ENCODE results near the gene STK16.
"Not testable (repeated sequence)": the region's sequence is repeated elsewhere in the genome, so short reads cannot be mapped to it uniquely, and the experiment has no call there.

The STK16 gene

DNA sequence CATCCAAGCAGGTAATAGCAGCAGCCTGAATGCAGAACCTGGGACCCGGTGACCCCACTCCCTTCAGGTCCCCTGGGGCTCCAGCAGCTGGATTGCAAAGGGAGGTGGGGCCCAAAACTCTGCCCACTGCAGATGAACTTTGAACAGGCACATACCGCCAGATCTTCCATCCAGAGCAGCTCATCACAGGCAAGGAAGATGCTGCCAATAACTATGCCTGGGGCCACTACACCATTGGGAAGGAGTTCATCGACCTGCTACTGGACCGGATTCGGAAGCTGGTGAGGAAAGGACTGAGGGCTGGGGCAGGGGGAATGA lies 24.7 kb downstream of the STK16 start:
- no peak for DNase-seq (ENCODE audit: low spot score)

DNA sequence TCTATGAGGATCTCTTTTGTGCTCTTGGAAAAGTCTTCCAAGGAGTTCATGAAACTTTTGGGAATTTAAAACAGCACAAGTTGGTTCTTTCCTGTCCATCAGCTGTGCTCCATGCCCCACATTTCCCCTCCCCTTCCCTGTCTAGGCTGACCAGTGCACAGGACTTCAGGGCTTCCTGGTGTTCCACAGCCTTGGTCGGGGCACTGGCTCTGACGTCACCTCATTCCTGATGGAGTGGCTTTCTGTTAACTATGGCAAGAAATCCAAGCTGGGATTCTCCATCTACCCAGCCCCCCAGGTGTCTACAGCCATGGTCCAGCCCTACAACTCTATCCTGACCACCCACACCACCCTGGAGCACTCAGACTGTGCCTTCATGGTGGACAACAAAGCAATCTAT lies 25.7 kb downstream of the STK16 start:
- DNase-seq (ENCODE audit: low spot score) = no peak

GRCh38 chr2:219272356-219272755 lies 27.1 kb downstream of the STK16 start:
- no peak for DNase-seq (ENCODE audit: low spot score)

DNA sequence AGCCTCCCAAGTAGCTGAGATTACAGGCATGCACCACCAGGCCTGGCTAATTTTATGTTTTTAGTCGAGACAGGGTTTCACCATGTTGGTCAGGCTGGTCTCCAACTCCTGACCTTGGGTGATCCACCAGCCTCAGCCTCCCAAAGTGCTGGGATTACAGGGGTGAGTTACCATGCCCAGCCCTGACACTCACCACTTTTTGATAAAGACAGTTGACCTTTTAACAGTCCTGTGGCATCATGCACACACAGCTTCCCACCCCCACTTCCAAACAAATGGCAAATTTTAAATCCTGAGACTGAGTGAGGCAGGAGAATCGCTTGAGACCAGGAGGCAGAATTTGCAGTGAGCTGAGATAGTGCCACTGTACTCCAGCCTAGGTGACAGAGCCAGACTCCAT lies 27.7 kb downstream of the STK16 start:
- peak; percentile 31 for DNase-seq (ENCODE audit: low spot score)

- peak; percentile 81 for DNase-seq (ENCODE audit: low spot score)
Measured at GRCh38 chr2:219273937-219274336, 28.7 kb downstream of the STK16 start.

GRCh38 chr2:219274361-219274921 lies 29.2 kb downstream of the STK16 start:
- DNase-seq (ENCODE audit: low spot score) = peak; percentile 77

DNA sequence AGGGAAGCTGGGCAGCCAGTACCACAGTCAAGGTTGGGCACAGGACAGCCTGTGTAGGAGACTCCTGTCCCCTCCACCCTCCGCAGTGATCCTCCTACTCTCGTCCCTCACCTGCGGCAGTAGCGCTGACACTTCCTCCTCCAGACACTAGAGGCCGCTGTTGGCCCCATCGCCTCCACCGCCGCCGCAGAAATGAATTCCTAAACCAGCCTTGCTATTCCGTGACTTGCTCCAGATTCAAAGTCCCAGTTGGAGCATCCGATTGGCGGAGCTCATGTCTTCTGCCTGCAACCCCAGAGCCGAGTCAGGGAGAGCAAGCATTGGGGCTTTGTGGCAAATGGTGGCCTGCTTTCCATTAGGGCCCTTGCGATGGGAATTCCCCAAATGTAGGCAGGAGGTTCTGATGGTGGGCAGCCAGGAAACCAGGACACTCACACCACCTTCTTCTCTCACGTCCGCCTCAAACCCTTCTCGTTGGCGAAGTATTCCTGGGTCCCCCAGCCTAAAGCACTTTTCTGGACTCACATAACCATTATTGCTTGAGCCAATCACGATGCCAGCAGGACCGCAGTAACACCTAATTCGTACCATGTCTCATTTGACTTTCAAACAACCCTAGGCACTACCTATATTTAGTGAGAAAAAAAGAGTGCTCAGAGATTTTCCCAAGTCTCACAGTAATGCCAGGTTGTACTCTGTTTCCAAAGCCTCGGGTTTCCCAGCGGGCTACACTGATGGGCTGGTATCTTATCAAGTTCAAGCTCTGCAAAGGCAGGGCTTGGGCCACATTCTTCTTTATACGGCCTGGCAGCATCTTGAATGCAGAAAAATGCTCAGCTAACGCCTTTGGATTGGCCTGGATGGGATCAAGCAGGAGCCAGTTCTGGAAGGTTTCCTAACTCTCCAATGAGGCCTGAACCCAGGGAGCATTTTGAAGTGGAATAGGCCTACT lies 32.7 kb downstream of the STK16 start:
- DNase-seq (ENCODE audit: low spot score) = peak; percentile 84

DNA sequence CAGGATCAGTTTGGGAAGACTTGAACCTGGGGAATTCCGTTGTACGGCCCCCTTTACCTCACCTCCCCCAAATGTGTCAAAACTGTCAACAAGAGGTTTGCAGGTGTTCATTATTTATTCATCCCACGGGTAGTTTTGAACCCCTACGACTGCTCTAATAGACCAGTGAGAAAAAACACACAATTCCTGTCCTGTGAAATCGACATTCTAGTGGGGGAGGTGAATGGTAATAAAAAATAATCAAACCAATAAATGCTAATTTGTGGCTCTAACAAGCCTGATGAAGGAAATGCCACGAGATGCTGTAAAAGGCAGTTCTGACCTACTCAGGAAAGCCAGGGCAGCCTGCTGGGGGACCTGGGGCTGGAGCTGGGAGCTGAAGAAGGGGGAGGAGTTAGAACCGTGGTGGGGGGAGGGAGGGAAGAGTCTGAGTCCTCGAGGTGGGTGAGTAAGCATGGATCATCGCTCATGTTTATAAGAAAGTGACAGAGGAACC lies 33.4 kb downstream of the STK16 start:
- no peak for DNase-seq (ENCODE audit: low spot score)

GRCh38 chr2:219279151-219279915 lies 34.1 kb downstream of the STK16 start, which contains the start of gene DNAJB2:
Gene DNAJB2 (plus strand): TSS chr2:219279366. CDS start chr2:219279834, 468 bp downstream.
- peak; percentile 97 for DNase-seq (ENCODE audit: low spot score)

- no peak for DNase-seq (ENCODE audit: low spot score)
Measured at GRCh38 chr2:219279916-219280516, 34.7 kb downstream of the STK16 start.

DNA sequence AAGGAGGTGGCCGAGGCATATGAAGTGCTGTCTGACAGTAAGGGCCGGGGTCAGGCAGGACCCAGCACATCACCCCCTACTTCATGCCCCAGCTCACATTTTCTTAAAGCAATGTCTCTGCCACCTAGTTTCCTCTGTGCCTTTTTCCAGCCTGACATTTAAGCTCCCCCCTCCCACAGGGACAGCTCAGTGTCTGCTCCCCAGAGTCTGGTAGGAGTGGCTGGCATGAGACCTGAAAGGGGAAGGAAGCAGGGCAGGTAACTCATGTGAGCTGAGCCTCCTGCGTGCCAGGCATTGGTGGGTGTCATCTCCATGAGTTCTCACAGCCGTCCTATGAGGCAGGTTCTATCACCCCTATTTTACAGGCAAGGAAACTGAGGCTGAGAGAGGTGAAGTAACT lies 35.4 kb downstream of the STK16 start:
- DNase-seq (ENCODE audit: low spot score) = no peak

DNA sequence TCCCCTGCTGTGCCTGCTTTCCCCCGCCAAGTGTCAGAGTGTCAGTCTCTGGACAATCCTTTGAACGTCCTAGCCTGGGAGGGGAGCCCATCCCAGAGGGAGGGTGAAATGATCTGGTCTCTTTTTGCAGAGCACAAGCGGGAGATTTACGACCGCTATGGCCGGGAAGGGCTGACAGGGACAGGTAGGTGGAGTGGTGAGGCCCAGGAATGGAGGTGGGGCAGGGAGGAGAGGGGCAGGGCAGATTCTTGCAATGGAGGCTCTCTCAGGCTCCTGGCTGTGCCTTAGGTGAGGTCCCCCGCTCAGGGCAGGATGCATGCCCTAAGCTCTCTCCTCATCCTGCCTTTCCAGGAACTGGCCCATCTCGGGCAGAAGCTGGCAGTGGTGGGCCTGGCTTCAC lies 36.3 kb downstream of the STK16 start:
- DNase-seq (ENCODE audit: low spot score) = no peak

DNA sequence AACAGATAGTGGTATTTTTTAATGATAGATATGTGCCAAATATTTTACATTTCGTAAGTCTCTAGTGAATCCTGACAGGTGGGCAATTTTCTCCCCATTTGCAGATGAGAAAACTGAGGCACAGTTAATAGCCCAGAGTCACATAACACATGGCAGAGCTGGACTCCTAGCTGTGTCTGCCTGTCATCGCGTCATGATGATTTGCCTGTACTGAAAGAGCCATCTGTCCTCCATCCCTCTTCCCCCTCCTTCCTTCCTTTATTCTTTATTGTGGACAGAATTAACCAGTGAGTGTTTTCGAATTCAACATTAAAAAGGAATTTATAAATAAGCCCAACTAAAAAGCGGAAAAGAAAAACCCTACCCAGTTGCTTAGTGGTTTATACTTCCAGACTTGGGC lies 37.1 kb downstream of the STK16 start:
- no peak for DNase-seq (ENCODE audit: low spot score)

DNA sequence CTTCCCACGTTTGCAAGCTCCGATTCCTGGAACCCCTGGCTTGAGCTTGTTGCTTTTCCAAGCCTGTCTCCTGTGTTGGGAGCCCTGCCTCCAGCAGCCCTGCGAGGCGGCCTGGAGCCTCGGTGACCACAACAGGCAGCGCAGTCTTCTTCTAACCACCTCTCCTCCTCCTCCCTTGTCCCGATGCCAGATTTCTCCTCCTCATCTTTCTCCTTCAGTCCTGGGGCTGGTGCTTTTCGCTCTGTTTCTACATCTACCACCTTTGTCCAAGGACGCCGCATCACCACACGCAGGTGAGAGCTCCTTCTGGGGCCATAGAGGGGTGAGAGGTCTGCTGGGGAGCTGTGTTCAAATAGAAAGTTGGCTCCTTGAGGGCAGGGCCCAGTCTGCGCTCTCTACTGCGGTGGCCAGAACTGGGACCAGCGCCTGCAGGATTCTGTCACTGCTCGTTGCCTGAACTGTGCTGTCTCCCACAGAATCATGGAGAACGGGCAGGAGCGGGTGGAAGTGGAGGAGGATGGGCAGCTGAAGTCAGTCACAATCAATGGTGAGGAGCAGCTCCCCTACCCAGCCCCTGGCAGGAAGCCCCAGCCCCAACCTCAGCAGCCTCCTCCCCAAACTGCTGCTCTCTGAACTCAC lies 37.8 kb downstream of the STK16 start:
- no peak for DNase-seq (ENCODE audit: low spot score)

DNA sequence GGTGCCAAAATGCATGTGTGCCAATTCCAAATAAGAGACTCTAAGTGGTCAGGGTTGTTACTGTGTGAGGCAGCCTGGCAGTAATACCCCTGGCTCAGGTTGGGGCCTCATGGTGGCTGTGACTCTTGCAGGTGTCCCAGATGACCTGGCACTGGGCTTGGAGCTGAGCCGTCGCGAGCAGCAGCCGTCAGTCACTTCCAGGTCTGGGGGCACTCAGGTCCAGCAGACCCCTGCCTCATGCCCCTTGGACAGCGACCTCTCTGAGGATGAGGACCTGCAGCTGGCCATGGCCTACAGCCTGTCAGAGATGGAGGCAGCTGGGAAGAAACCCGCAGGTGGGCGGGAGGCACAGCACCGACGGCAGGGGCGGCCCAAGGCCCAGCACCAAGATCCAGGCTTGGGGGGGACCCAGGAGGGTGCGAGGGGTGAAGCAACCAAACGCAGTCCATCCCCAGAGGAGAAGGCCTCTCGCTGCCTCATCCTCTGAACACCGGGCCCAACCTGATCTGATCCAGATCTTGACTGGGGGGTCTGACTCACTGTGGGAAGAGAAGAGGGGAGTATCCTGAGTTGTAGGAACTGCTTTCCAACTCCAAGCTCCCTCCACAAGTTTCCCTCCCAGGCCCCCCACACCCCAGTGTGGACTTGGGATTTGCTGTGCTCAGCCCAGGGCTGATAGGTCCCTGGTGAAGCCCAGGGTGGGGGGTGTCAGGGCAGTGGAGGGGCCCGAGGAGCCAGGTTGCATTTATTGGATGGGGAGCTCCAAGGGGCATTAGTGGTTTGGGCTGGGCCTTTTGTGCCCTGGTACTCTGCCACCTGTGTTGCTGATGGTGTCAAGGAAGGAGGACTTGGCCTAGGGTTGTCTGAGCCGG lies 39.5 kb downstream of the STK16 start:
- DNase-seq (ENCODE audit: low spot score) = no peak

DNA sequence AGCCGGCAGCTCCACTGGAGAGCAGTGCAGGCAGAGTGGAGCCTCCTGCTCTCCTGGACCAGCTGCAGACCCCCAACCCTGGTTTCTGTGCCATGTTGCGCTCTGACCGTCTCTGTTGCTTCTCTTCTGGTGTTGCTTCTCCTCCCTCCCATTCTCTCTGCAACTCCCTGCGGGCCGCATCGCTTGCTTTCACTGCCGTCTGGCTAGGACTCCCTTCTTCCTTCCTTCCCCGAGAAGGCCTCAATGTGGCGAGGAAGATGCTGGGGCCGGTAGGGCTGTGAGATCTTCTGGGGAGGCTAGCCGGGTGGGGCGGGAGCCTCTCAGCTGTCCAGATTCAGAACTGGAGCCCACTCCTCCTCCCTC lies 40.1 kb downstream of the STK16 start:
- no peak for DNase-seq (ENCODE audit: low spot score)

GRCh38 chr2:219285894-219286425 lies 40.7 kb downstream of the STK16 start:
- DNase-seq (ENCODE audit: low spot score) = no peak

DNA sequence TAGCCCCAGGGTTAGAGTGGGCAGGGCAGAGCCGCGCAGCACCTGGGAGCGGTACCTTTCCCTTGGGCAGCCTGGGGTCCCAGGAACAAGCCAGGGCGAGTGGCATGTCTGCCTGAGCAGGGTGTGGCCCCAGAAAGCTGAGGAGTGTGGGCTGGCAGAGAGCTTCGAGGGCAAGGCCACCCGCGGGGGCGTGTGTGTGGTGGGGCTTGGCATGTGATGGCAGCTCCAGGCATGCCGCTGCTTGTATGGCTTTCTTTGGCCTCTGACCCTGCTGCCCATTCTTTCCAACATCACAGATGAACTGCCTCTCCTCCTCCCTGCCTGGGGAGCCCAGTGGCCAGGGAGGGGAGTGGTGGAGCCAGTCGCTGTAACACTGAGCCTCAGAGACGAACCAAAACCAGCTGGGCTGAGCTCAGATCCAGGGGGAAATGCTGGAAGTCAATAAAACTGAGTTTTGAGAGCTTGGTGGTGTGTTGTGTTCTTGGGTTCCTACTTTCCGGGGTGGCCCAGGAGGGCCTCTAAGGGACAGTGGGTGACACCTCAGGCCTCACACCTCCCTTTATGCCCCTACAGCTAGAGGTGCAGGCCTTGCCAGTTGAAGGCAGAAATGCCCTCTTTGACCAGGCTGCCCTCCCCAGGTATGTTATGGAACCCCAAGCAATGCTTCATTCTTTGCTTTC lies 41.3 kb downstream of the STK16 start:
- peak; percentile 31 for DNase-seq (ENCODE audit: low spot score)

- DNase-seq (ENCODE audit: low spot score) = not testable (repeated sequence)
Measured at GRCh38 chr2:219287116-219287440, 41.8 kb downstream of the STK16 start.
